IPS-NIHi7 (cell line): Measurements from ENCODE around the gene APLP1.
"Not testable (repeated sequence)": the region's sequence is repeated elsewhere in the genome, so short reads cannot be mapped to it uniquely, and the experiment has no call there.

Experiments used
- DNase-seq: peaks from one replicate; pipeline ENCODE4 v3.0.0; 2012; ENCODE audit warnings: mixed read lengths; ENCODE audit errors: extremely low spot score

Gene APLP1

GRCh38 chr19:35904311-35905068 lies 36.1 kb downstream of the APLP1 start:
- no peak for DNase-seq

DNA sequence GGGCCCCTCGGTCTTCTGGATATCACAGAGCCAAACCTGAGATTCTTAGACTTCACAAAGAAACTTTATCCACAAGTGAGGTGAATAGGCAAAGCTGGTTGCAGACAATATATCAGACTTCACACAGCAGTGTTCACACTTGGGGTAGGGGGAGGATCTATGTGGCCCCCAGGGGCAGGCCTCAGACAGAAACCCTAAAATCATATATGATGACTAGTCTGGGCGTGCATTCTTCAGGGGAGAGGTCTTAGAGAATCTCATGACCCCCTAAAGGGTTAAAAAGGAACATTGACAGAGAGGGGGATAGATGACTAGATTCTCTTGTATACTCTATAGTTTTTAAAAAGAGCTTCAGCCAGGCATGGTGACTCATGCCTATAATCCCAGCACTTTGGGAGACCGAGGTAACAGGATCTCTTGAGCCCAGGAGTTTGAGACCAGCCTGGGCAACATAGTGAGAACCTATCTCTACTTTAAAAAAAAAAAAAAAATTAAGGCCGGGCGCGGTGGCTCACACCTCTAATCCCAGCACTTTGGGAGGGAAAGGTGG lies 36.9 kb downstream of the APLP1 start:
- DNase-seq, result no peak

DNA sequence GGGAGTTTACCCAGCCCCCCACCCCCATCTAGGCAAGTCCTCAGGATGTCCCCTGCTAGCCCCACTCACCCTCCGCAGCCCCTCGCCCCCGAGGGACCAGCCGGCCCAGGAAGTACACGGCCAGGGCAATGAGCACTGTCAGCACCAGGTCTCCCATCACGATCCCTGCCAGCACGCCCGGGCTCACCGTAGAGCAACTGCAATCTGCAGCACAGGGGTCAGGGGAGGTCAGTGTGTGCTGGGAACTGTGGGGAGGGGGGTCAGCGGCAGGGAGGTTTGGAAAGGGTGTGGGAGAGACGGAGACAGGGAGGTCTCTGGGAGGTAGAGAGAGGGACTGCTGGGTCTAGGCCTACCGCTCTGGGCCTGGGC lies 39.0 kb downstream of the APLP1 start:
- DNase-seq, result no peak

DNA sequence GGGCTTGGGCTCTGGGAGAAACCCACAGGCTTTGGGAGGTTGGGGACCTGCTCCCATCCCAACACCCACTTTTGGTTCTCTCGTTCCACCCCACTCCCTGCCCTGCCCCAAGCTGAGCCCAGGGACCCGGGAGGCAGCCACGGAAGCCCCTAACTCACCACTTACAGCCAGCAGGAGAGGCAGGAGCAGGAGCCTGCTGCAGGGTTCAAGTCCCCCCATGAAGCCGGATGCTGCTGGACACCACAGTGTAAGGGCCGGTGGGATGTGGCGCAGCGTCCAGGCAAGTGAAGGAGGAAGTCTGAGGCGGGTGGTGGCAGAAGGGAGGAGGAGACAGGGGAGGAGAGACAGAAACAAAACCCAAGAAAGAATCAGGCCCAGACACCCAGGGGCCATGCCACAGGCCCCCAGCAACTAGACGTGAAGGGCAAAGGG lies 39.7 kb downstream of the APLP1 start, which contains the start of gene TYROBP:
TSS of gene TYROBP (minus strand) at position 286 of the 432 bp plus-strand sequence. CDS start at position 219, 67 bp downstream.
- no peak for DNase-seq

DNA sequence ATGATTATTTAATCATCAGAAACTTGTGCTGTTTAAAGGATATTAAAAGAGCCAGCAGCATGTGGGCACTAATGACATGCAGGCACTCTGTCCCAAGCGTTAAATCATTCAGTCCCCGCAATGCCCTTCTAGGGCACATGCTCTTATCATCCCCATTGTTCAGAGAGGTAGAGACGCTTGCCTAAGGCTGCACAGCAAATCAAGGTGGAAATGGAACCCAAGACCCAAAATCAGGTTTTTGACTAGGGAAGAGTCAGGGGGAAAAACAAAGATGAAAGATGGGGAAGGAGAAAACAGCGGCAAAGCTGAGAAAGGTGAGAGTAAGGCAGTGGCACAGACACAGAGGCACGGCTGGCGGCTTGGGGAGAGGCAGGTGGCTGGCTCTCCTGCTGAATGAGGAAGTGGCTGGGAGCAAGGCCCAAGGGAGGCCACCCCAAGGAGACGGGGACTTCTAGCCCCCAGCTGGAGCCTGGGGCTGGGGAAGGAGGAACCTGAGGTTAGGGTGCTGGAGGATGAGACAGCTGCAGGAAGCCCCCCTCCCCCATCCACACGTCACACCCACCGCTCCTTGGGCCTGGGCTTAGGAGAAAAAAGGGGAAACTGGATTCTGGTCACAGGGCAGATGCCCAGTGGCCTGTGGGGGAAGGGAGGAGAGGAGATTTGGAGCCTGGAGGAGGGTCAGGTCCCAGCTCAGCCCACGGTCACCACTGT lies 40.8 kb downstream of the APLP1 start:
- no peak for DNase-seq

GRCh38 chr19:35909684-35910035 lies 41.3 kb downstream of the APLP1 start:
- DNase-seq, result no peak

DNA sequence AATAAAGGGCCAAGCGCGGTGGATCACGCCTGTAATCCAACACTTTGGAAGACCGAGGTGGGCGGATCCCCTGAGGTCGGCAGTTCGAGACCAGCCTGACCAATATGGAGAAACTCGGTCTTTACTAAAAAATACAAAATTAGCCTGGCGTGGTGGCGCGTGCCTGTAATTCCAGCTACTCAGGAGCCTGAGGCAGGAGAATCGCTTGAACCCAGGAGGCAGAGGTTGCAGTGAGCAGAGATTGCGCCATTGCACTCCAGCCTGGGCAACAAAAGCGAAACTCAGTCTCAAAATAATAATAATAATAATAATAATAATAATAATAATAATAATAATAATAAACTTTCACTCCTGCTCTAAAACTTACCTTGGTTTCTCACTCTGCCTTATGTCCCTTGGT lies 42.0 kb downstream of the APLP1 start:
- DNase-seq, result not testable (repeated sequence)

- DNase-seq, result peak; percentile 54
These were observed 42.8 kb downstream of the APLP1 start for GRCh38 chr19:35911173-35911572.

DNA sequence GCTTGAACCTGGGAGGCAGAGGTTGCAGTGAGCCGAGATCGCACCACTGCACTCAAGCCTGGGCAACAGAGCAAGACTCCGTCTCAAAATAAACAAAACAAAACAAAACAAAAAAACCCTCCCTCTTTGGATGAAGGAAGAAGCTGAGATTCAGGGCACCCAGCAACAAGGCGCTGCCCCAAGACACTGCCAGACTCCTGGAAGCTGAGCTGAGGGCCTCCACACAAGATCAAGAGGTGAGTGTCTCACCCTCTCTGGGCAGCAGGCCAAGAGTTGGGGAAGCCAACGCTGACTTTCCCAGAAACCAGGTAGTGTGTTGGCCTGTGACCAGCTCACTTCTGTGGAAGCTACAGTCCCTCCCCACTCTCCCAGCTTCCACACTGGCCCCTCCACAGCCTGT lies 43.4 kb downstream of the APLP1 start:
- no peak for DNase-seq

GRCh38 chr19:35913589-35913988 lies 45.2 kb downstream of the APLP1 start:
- DNase-seq, result no peak

GRCh38 chr19:35915443-35915842 lies 47.1 kb downstream of the APLP1 start:
- no peak for DNase-seq

GRCh38 chr19:35919306-35919705 lies 50.9 kb downstream of the APLP1 start:
- DNase-seq, result no peak

GRCh38 chr19:35921012-35921411 lies 52.6 kb downstream of the APLP1 start:
- DNase-seq, result no peak

DNA sequence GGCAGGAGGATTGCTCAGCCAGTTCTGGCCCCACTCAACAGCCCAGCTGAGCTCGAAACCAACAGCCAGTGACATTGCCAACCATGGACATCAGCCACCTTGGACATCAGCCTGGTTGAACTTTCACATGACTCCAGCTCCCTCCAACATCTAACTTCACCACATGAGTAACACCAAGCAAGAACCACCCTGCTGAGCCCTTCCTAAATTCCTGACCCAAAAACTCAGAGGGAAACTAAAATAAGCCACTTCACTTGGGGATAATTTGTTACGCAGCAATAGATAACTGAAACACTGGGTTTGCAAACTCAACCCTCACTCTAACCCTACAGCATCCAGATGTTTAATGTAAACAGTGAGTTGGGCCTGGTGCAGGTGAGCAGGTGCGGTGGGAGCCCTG lies 57.1 kb downstream of the APLP1 start:
- DNase-seq, result no peak

DNA sequence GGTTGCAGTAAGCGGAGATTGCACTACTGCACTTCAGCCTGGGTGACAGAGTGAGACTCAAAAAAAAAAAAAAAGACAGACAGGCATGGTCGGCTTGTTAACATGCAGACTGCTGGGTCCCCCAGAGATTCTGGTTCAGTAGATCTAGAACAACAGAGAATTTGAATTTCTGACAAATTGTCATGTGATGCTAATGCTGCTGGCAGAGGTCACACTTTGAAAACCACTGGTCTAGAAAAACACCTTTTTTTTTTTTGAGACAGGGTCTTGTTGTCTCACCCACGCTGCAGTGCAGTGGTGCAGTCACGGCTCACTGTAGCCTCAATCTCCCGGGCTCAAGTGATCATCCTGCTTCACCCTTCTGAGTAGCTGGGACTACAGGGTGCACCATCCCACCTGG lies 60.1 kb downstream of the APLP1 start:
- DNase-seq, result no peak
